GM12878 (cell line): ENCODE results near the gene PHLPP1. TPM values are rescaled to one million over a fixed set of nuclear protein-coding genes. Genes with fewer than 3 reads are reported as not detected.

Source experiments
- BCLAF1 ChIP-seq: fragments of 450-650 bp; IDR thresholded peaks from 2 replicates; pipeline ENCODE4 v1.6.1; 2017; ENCODE audit warnings: antibody characterized with exemption, mild to moderate bottlenecking, moderate library complexity
- CHD2 ChIP-seq: IDR thresholded peaks from 2 replicates; pipeline ENCODE4 v1.6.1; 2011; ENCODE audit warnings: low read depth, low read length, improper control_type of control experiment, borderline replicate concordance
- EGR1 ChIP-seq, 2 experiments: IDR thresholded peaks; 1 replicate in 1 of 2; 2 replicates in 1 of 2; pipeline ENCODE4 v1.6.1; 2011 to 2012; ENCODE audit warnings: low read depth in 2 of 2, low read length in 2 of 2, borderline replicate concordance in 1 of 2, mild to moderate bottlenecking in 1 of 2, moderate library complexity in 1 of 2
- IKZF2 ChIP-seq, 2 experiments: fragments of 450-650 bp; IDR thresholded peaks; 2 replicates each; pipeline ENCODE4 v1.6.1; 2017; ENCODE audit warnings: mild to moderate bottlenecking in 2 of 2, moderate library complexity in 2 of 2
- IRF4 ChIP-seq: IDR thresholded peaks from 2 replicates; pipeline ENCODE4 v1.6.1; 2011; ENCODE audit warnings: low read depth, low read length
- NKRF ChIP-seq: fragments of 450-650 bp; conservative IDR thresholded peaks from 2 replicates; pipeline ENCODE4 v1.6.1; 2017; ENCODE audit warnings: mild to moderate bottlenecking, moderate library complexity
- RELB ChIP-seq: fragments of 450-650 bp; IDR thresholded peaks from 2 replicates; pipeline ENCODE4 v1.6.1; 2017; ENCODE audit warnings: low read depth, mild to moderate bottlenecking, moderate library complexity
- SREBF2 ChIP-seq: IDR thresholded peaks from 2 replicates; pipeline ENCODE4 v1.6.1; 2012; ENCODE audit warnings: mild to moderate bottlenecking, low read length
- SUPT20H ChIP-seq: IDR thresholded peaks from 2 replicates; pipeline ENCODE4 v1.6.1; 2011; ENCODE audit warnings: low read depth, mild to moderate bottlenecking, low read length, moderate library complexity, borderline replicate concordance; ENCODE audit not compliant: control insufficient read depth
- polyA plus RNA-seq, 11 experiments: library from polyadenylated mRNA; depleted of rRNA in 4 of 11; unstranded in 6 of 11; stranded (reverse) in 5 of 11; fragments of >200 nt; fragmentation: Nextera tagmentation in 4 of 11; fragmentation: Illumina TruSeq in 1 of 11; extraction: Ambion mirVana in 4 of 11; extraction: Trizol in 1 of 11; gene quantifications; 1 replicate in 1 of 11; 2 replicates in 10 of 11; pipeline versions ENCODE4 v1.2.1 to v1.2.3, GENCODE V29; 2011 to 2016; ENCODE audit warnings: inconsistent platforms in 2 of 11, missing spikeins in 2 of 11, low read depth in 1 of 11
- total RNA-seq, 4 experiments: library from RNA; depleted of rRNA in 3 of 4; stranded (reverse); fragments of >200 nt in 3 of 4; fragmentation: Illumina TruSeq in 1 of 4; extraction: Trizol in 1 of 4; gene quantifications; 2 replicates each; pipeline versions ENCODE4 v1.2.1 to v1.2.3, GENCODE V29; 2013 to 2021

Gene PHLPP1
- total and polyA plus RNA-seq, 10 of the 15 experiments (the other 5 are each of a cell fraction or from before 2014, with no cell fraction given): 0.42 to 7.0 (median 1.9) TPM

GRCh38 chr18:62933261-62933887 is 218.0 kb downstream of the PHLPP1 start (continued):
- no peak for TF ChIP-seq SREBF2
- no peak for TF ChIP-seq IKZF2 (IDR thresholded peaks at IDR 0.05)
- TF ChIP-seq NKRF: no peak
- TF ChIP-seq CHD2: no peak
- TF ChIP-seq SUPT20H: no peak
- no peak for TF ChIP-seq EGR1 (IDR thresholded peaks at IDR 0.05; ENCODE audit: borderline replicate concordance in 1 of 2, low read depth in 2 of 2, low read length in 2 of 2)
- no peak for TF ChIP-seq RELB
- no peak for TF ChIP-seq IRF4
- no peak for TF ChIP-seq BCLAF1
